SK-N-SH treated with all-trans-retinoic acid at 6 μM for 48 hours (cell line): ENCODE results near the gene CHL1.

Experiments used
- ARNTL ChIP-seq: fragments of 450-650 bp; formaldehyde crosslinking; IDR thresholded peaks from 2 replicates; pipeline ENCODE4 v1.5.0; 2020; ENCODE audit warnings: low read depth, mild to moderate bottlenecking, moderate library complexity, borderline replicate concordance
- BACH2 ChIP-seq: fragments of 250-450 bp; sonication (Bioruptor Pico); IDR thresholded peaks from 2 replicates; pipeline ENCODE4 v1.9.0; 2021; ENCODE audit warnings: mild to moderate bottlenecking, borderline replicate concordance
- CSDC2 ChIP-seq: fragments of 250-450 bp; sonication (Bioruptor Pico); IDR thresholded peaks from 2 replicates; pipeline ENCODE4 v1.5.0; 2020; ENCODE audit warnings: mild to moderate bottlenecking, moderate library complexity
- GLIS3 ChIP-seq: fragments of 250-450 bp; sonication (Bioruptor Pico); IDR thresholded peaks from 2 replicates; pipeline ENCODE4 v1.5.0; 2020; ENCODE audit warnings: mild to moderate bottlenecking, moderate library complexity
- PATZ1 ChIP-seq: fragments of 250-450 bp; sonication (Bioruptor Pico); IDR thresholded peaks from 2 replicates; pipeline ENCODE4 v1.8.0; 2020; ENCODE audit warnings: mild to moderate bottlenecking, moderate library complexity, borderline replicate concordance
- PPARA ChIP-seq: fragments of 250-450 bp; sonication (Bioruptor Pico); IDR thresholded peaks from 2 replicates; pipeline ENCODE4 v1.5.0; 2020; ENCODE audit warnings: mild to moderate bottlenecking, borderline replicate concordance
- ZFP30 ChIP-seq: fragments of 450-650 bp; formaldehyde crosslinking; IDR thresholded peaks from 2 replicates; pipeline ENCODE4 v1.5.0; 2022; ENCODE audit warnings: mild to moderate bottlenecking, moderate library complexity

- TF ChIP-seq PPARA (CRISPR knock-in tag) = no peak
- no peak for TF ChIP-seq ZFP30
- TF ChIP-seq GLIS3 (CRISPR knock-in tag) = no peak
- TF ChIP-seq PATZ1 = no peak
- TF ChIP-seq CSDC2 (CRISPR knock-in tag) = no peak
- no peak for TF ChIP-seq BACH2 (CRISPR knock-in tag)
- TF ChIP-seq ARNTL (CRISPR knock-in tag) = no peak
Observed at GRCh38 chr3:411226-411625, 214.7 kb downstream of the CHL1 start.
